SK-N-SH (cell line): ENCODE measurements around the gene C9orf50.

Experiments used
- GABPA ChIP-seq: IDR thresholded peaks from 2 replicates; pipeline ENCODE4 v1.4.0; 2012; ENCODE audit warnings: low read depth, mild to moderate bottlenecking
- RCOR1 ChIP-seq: fragments of 150-350 bp; IDR thresholded peaks from 2 replicates; pipeline ENCODE4 v1.6.1; 2017; ENCODE audit warnings: antibody characterized with exemption, low read length

GRCh38 chr9:129609486-129610212, 11.3 kb downstream of the C9orf50 start:
- TF ChIP-seq GABPA (no peak), RCOR1 (no peak)
